GM12801 (cell line): ENCODE results near the gene MIAT.

Experiments
- CTCF ChIP-seq: IDR thresholded peaks from one replicate; pipeline ENCODE4 v1.5.1; 2011; ENCODE audit warnings: control low read depth; ENCODE audit not compliant: insufficient read length; ENCODE audit errors: extremely low read depth

MIAT gene

GRCh38 chr22:26615149-26615548 lies 42.2 kb upstream of the MIAT start:
- TF ChIP-seq CTCF: no peak

GRCh38 chr22:26615830-26616435 lies 41.5 kb upstream of the MIAT start:
- TF ChIP-seq CTCF: no peak

GRCh38 chr22:26616650-26617049 lies 40.7 kb upstream of the MIAT start:
- no peak for TF ChIP-seq CTCF

GRCh38 chr22:26617271-26618199 lies 39.9 kb upstream of the MIAT start, which contains the start of gene CRYBB1:
CRYBB1 (minus strand) TSS chr22:26618027; CDS start chr22:26616319, 1,708 bp downstream.
- TF ChIP-seq CTCF: no peak

GRCh38 chr22:26618455-26618854 lies 38.9 kb upstream of the MIAT start:
- TF ChIP-seq CTCF: no peak

GRCh38 chr22:26619510-26619909 lies 37.9 kb upstream of the MIAT start:
- no peak for TF ChIP-seq CTCF

- TF ChIP-seq CTCF: no peak
These were observed 37.2 kb upstream of the MIAT start for GRCh38 chr22:26620197-26620596.
